ENCODE data around the gene LRGUK.
A peak's percentile ranks its signal among the peaks of the same experiment; 100 is the strongest.

Gene LRGUK

DNA sequence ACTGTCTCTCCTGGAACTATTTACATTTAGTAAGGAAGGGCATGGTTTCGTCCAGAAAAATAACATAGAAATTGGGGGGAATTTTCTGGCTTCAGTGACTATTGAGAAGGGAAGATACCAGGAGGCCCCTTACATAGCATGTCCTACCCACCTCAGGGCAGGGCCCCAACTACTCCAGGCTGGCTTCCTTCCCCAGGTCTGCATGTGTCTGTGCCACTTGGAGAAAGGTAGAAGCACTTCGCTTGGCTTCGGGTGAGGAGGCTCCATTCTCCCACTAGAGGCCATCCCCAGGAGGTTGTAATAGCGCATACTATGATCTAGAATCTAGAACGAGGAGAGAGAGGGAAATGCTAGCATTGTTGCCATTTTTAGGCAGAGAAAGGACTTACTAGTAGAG is 14.7 kb downstream of the LRGUK start:
- H3K4me3 ChIP-seq (ENCODE audit: low read length) = no peak overlapping the region
- TF ChIP-seq, protein P1, sequence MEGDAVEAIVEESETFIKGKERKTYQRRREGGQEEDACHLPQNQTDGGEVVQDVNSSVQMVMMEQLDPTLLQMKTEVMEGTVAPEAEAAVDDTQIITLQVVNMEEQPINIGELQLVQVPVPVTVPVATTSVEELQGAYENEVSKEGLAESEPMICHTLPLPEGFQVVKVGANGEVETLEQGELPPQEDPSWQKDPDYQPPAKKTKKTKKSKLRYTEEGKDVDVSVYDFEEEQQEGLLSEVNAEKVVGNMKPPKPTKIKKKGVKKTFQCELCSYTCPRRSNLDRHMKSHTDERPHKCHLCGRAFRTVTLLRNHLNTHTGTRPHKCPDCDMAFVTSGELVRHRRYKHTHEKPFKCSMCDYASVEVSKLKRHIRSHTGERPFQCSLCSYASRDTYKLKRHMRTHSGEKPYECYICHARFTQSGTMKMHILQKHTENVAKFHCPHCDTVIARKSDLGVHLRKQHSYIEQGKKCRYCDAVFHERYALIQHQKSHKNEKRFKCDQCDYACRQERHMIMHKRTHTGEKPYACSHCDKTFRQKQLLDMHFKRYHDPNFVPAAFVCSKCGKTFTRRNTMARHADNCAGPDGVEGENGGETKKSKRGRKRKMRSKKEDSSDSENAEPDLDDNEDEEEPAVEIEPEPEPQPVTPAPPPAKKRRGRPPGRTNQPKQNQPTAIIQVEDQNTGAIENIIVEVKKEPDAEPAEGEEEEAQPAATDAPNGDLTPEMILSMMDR (conservative IDR thresholded peaks at IDR 0.05; ENCODE audit: low read length) = no peak
- no peak for DNase-seq (ENCODE audit: low read depth)

DNA sequence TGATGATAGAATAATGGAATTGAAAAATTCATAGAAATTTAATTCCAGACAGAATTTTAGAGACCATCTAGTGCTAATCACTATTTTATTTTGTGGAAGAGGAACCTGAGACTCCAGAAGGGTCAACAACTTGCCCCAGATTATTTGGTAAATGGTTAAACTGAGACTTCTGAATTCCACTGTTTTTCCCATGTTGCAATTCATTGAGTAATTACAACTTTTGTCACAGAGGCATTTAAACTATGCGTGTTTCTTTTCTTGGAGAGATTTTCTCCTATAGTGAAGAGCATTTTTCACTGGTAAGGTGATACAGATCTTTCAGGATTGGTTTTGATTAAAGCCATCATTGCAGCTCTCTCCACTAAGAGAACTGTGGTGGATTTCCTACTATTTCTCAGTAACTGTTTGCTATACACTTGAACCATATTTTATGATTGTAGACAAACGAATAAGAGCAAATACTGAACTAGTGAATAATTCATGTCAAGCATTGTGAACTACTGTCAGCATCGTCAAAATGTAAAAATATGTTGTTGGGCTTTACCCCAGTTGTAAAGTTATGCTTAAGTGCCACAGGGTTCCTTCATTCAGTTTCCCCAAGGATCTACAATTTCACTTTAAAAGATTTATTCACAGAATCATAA is 26.5 kb downstream of the LRGUK start:
- TF ChIP-seq, protein P1 (conservative IDR thresholded peaks at IDR 0.05; ENCODE audit: low read length) = no peak
- peak; percentile 46 for DNase-seq (ENCODE audit: low read depth)
- H3K4me3 ChIP-seq (ENCODE audit: low read length) = no peak overlapping the region

DNA sequence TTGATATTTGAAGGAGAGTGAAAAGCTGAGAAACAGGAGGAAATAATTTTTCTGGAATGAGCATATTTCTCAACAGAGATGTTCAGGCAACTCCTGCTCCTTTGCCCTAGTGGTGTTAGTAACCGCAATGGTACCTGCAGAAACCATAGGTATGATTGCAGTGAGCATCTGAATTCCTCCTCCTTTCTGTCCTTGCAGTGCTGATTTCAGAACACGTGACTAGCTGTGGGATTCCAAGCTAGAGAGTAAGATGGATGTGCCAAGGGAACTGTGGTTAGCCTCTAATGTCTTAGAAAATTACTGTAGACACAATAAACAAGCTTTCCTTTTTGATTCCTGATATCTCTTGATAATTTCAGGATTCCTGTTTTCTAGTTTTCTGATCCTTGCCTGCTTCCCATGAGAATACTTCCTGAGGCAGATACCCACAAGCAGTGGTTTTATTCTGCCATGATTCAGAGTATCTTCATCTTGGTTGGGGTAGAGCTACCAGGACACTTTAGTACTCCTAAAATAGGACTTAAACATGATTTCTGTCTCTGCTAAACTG is 27.5 kb downstream of the LRGUK start:
- TF ChIP-seq, protein P1 (conservative IDR thresholded peaks at IDR 0.05; ENCODE audit: low read length) = no peak
- DNase-seq (ENCODE audit: low read depth) = peak; percentile 49
- H3K4me3 ChIP-seq (ENCODE audit: low read length) = no peak overlapping the region

DNA sequence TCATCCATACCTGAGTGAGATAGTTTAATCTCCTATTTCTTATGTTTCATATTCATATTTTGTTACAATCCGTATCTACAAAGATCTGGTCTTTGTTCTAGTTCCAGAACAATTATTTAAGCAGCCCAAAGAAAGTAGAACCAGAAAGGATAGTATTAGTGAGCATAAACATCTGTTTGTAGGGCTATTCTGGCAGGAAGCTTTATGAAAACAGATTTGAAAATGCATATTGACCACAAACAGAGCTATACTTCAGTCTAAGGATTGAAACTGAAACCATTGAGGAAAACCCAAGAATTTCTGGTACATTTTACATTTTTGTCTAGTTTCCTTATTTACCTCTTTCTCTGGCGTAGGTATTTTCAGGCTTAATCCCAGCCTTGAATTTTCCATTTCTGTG is 28.1 kb downstream of the LRGUK start:
- no peak overlapping the region for H3K4me3 ChIP-seq (ENCODE audit: low read length)
- peak; percentile 3 for DNase-seq (ENCODE audit: low read depth)
- TF ChIP-seq, protein P1 (conservative IDR thresholded peaks at IDR 0.05; ENCODE audit: low read length) = no peak

DNA sequence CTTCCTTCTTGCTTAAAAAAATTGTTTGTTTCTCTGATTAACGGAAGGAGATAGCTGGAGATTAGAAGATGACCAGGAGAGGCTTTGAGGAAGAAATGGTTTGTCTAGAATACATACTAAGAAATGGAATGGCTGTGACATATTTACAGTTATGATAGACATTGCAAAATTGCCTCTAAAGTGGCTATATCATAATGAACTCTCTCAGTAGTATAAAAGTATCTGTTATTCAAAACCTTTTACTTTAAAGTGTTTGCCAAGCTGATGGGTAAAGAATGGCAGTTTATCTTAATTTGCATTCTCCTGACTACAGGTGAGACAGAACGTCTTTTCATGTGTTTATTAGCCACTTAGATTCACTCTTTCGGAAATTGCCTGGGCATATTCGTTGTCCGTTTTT is 28.7 kb downstream of the LRGUK start:
- H3K4me3 ChIP-seq (ENCODE audit: low read length) = no peak overlapping the region
- no peak for DNase-seq (ENCODE audit: low read depth)
- TF ChIP-seq, protein P1 (conservative IDR thresholded peaks at IDR 0.05; ENCODE audit: low read length) = no peak

DNA sequence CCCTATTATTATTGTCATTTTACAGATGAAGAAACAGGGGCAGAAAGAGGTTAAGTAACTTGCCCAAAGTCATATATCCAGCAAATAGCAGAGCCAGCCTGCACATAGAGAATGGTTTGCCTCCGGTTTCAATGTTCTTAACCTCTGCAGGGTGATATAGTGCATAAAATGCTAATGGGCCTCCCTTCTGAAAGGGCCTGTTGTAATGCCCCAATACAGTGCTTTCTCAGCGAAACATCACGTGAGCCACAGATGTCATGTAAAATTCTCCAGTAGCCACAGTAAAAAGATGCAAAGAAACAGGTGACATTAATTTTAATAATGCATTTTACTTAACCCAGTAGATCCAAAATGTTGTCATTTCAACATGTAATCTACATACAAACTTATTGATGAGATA is 38.1 kb downstream of the LRGUK start:
- DNase-seq (ENCODE audit: low read depth) = no peak
- H3K4me3 ChIP-seq (ENCODE audit: low read length) = no peak overlapping the region
- TF ChIP-seq, protein P1 (conservative IDR thresholded peaks at IDR 0.05; ENCODE audit: low read length) = no peak

DNA sequence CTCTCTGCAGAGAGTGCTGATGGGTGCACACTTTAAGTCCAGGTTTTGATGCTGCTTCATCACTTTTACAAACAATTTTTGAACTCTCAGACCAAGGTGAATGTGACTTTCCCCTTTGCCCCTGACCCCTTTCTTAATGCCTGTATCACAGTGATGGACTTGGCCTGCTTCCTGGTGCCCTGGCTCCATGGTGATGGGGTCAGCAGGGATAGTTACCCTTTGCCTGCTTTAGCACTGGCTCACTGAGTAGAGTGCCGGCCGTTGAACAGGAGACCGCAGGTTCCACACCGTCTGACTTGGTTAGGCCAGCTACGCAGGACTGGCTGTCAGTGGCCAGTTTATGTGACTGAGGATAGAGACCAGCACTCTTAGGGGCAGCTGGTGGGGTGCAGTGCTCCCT is 40.1 kb downstream of the LRGUK start:
- DNase-seq (ENCODE audit: low read depth) = no peak
- TF ChIP-seq, protein P1 (conservative IDR thresholded peaks at IDR 0.05; ENCODE audit: low read length) = no peak
- no peak overlapping the region for H3K4me3 ChIP-seq (ENCODE audit: low read length)

All from AG10803 (cell line).